ENCODE measurements around the gene LSM5.

LSM5 gene

DNA sequence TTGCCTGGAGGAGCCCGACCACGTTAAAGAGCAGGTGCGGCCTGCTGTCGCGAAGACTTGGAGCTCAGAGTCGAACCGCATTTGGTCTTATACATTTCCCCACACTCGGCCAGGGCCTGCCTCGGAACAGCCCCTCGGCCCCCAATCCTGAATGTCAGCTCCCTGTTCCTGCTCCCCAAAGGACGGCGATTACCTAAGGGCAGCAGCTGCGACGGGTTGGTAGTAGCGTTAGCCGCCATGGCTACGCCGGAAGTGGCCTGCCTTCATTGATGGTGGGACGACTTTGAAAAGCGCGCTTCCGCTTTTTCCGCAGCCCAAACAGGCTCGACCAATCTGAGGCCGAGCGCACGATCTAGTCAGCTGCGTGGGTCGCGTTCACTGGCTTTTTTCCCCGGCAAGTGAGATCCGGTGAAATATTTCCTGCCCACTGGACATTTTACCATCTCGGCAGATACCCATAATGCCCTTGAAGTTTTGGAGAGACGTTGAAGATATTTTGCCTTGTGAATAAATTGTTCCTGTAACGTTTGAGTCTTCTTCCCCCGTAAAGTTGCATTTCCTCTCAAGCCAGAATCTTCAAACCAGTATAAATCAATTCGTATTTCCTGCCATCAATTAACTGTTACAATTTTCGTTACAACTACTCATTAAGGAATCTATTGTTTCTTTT is at the start of gene LSM5:
Gene LSM5, minus strand, starts transcription at position 254 of the 670 bp plus-strand sequence. Its CDS starts 15 bp downstream, at position 239.
- DNase-seq (ENCODE audit: low spot score): peak; percentile 87

DNA sequence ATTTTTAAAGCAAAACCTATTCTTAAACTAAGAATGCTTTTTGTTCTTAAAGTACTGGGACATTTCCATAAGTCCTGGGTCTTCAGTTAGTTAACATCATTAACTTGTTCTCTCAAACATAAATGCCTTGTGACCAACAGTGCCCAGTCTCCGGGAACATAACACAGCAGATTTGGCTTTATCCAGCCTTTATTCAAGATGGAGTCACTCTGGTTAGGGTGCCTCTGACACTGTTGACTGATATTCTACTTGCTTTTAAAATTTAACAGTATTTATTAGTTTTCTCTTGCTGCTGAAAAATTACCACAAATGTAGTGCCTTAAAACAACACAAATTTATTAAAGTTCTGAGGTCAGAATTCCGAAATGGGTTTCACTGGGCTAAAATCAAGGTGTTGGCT is 49.2 kb upstream of the LSM5 start:
- no peak for DNase-seq (ENCODE audit: low spot score)

DNA sequence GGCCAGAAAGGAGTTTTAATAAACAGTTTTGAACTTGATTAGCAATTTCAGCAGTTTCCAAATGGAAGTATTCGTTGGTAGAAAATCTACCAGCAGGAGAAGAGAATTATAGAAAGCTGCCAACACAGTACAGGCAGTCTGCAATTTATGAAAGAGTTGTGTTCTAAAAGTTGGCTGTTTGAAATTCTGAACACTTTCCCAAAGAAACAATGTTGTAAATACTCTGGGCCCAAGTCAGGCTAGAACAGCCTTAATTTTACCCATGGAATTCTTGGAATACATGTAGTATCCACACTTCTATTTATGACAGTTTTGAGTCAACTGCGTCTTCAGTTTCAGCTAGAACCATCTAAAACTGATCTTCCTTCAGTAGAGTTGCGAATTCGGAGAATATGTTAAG is 47.6 kb upstream of the LSM5 start:
- DNase-seq (ENCODE audit: low spot score): no peak

- DNase-seq (ENCODE audit: low spot score): no peak
Observed at GRCh38 chr7:32536585-32536984, 46.4 kb upstream of the LSM5 start.

DNA sequence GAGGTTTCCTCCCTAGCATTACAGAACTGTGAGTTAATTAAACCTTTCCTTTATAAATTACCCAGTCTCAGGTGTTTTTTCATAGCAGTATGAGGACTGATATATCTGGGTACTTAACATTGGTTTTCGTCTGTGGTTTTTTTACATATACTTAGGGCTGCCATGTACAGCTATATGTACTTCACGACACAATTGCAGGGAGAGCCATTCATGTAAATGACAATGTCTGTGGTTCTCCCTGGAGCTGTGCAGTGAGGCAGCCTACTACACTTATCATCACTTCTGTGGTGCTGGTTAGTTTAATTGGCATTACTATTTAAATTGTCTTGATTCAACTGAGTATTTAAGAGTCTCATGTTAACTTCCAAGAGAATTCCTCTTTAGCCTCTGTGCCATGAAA is 45.8 kb upstream of the LSM5 start:
- DNase-seq (ENCODE audit: low spot score): no peak

- no peak for DNase-seq (ENCODE audit: low spot score)
Observed at GRCh38 chr7:32535162-32535702, 45.1 kb upstream of the LSM5 start.

DNA sequence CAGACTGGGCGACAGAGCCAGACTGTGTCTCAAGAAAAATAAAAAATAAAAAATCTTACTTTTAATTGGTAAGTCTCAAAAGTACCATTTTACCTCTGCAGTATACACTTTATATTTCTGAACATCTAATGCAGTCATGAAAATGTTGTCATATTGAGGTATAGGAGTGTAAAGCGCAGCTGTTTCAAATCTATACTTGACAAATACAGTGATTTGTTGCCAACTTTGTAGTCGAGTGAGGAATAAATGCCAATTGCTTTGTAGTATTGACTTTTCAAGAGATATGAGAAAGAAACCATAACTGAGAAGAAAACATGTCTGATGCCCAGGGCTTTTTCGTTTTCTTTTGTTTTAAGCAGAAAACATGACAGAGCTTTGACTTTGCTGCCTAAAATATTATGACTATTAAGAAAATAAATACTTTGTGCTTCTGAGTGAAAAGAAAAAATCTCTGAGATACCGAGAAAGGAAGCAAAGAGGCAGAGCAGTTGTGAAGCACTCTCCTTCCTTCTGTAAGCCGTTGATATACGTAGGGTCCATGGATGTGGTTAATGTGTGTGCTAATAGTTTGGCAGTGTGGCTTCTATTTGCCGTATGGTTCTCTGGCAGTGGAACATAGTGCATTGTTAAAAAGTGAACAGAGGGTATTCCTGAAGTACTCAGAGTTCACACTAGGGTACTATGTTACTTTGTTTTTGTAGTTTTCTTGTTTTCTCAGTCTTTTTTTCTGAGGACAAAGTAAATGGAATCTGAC is 43.3 kb upstream of the LSM5 start:
- no peak for DNase-seq (ENCODE audit: low spot score)

GRCh38 chr7:32532716-32533115 is 42.5 kb upstream of the LSM5 start:
- no peak for DNase-seq (ENCODE audit: low spot score)

- DNase-seq (ENCODE audit: low spot score): no peak
Observed at GRCh38 chr7:32532086-32532485, 41.9 kb upstream of the LSM5 start.

DNA sequence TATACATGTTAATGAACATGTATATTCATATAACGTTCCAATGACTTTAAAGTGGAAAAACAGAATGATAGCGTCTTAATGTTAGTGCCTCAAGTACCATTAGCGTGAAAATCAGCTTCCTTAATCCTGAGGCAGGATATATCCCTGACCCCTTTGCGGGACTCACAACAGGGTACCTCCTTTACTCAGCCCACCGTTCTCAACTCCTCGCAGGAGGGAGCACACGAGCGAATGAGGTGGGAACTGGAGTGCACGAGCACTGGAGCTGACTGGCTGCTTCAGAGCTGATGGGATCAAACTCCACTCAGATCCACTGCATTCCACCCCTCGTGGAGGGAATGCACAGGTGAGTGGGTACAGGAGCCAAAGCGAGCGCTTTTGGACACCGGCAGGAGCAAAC is 41.2 kb upstream of the LSM5 start:
- DNase-seq (ENCODE audit: low spot score): no peak

GRCh38 chr7:32525839-32526238 is 35.7 kb upstream of the LSM5 start:
- DNase-seq (ENCODE audit: low spot score): no peak

- DNase-seq (ENCODE audit: low spot score): no peak
Observed at GRCh38 chr7:32524631-32525030, 34.5 kb upstream of the LSM5 start.

GRCh38 chr7:32522746-32523530 is 32.8 kb upstream of the LSM5 start:
- no peak for DNase-seq (ENCODE audit: low spot score)

DNA sequence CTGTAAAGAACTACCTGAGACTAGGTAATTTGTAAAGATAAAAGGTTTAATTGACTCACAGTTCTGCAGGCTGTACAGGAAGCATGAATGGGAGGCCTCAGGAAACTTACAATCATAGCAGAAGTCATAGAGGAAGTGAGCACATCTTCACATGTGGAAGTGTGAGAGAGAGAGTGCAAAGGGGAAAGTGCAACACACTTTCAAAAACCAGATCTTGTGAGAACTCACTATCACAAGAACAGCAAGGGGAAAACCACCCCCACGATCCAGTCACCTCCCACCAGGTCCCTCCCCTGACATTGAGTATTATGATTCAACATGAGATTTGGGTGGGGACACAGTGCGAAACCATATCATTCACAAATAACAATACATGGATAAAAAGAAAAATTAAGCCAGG is 29.6 kb upstream of the LSM5 start:
- no peak for DNase-seq (ENCODE audit: low spot score)

- DNase-seq (ENCODE audit: low spot score): no peak
Observed at GRCh38 chr7:32518534-32519140, 28.5 kb upstream of the LSM5 start.

DNA sequence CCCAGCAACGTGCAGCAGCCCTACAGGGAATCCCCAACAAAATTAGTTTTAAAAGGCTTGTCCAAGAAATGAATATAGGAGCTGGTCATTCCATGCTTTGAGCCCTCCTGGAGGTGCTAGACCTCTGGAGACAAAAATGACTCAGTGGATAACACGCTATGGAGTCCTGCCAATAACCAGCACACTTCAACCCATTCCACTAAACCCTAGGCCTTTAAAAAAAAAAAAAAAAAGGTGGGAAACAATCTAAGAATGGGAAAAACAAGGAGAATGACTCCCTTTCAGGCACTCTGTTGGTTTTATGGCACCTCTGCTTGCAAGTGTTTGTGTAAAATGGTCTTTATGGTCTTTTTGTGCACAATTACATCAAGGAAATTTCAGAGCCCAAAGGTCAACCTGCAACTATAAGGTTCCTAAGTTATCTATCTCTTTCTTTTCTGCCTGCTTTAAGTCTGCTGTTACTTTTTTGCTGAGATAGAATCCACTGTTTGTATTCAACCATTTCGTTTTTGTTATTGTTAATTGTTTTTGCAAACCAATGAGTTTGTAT is 26.4 kb upstream of the LSM5 start:
- no peak for DNase-seq (ENCODE audit: low spot score)

DNA sequence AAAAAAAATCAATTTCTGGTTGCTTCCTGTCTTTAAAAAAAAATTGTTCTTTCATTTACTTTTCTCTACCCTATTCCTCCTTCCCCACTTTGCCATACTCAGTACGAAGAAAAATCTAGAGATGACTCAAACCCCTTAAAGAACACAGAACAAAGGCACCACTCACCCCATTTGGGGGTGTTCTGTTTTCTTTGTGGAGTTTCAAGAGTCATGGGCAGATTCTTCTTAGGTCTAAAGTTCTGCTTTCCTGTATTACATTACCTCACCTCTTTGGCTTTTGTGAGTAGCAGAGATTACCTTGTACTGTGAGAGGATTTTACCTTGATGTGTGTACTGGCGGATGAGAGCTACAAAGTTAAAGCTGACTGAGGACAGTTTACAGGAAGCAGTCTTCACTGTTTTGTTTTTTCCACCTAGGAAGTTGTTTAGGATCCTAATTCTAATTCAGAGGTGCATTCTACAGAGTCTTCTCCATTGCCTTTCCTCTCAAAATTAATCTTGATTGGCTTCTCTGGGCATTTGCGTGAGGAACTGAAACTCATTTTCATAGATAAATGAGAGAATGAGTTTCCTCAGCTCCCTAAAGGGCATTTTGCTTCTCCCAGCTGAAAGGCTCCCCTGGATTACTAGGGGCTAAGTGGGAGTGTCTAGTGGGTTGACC is 25.8 kb upstream of the LSM5 start:
- DNase-seq (ENCODE audit: low spot score): no peak

- DNase-seq (ENCODE audit: low spot score): no peak
Observed at GRCh38 chr7:32513210-32513609, 23.0 kb upstream of the LSM5 start.

GRCh38 chr7:32511791-32512190 is 21.6 kb upstream of the LSM5 start:
- no peak for DNase-seq (ENCODE audit: low spot score)

DNA sequence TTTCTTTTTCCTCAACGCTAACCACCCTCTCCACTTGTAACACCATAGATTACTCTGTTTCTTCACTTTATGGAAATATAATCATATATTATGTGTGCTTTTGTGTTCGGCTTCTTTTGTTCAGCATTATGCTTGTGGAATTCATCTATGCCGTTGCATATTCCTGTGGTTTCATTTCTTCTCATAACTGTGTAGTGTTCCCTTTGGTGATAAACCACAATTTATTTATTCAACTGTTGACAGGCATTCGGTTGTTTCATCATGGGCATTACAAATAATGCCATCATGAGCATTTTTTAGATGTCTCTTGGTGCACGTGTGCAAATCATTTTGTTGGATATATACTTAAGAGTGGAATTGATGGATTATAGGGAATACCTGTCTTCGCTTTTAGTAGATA is 17.2 kb upstream of the LSM5 start:
- DNase-seq (ENCODE audit: low spot score): no peak

GRCh38 chr7:32506266-32507054 is 16.3 kb upstream of the LSM5 start:
- no peak for DNase-seq (ENCODE audit: low spot score)

Data from D341Med (cell line).